K562 (cell line): ENCODE data around the gene RAB12. TPM values are rescaled to one million over a fixed set of nuclear protein-coding genes. Genes with fewer than 3 reads are reported as not detected.

Experiments used
- ATAC-seq: fragments of 200-7000 bp; cut with Tn5 transposase; 3 replicates; pipeline ENCODE4 v1.9.1; 2020; ENCODE audit warnings: moderate library complexity
- BruUV-seq: library from RNA; stranded (reverse); fragments of 400-500 nt; replicated peaks from 2 replicates; lab custom pipeline; 2021; lab: Mats Ljungman, UMichigan
- CTCF ChIA-PET: fragments of 300-600 bp; formaldehyde crosslinking; extraction: SDS; loops from one replicate; lab custom pipeline; 2021; ENCODE audit warnings: low intra/inter-chr PET ratio; lab: Yijun Ruan, JAX
- POLR2A ChIA-PET: fragments of 300-600, 350-650 bp; sonication (Branson Sonifier 250); formaldehyde crosslinking; extraction: SDS; loops from one replicate; lab custom pipeline; 2021; ENCODE audit warnings: antibody characterized with exemption, inconsistent platforms; lab: Yijun Ruan, JAX
- DNase-seq, 4 experiments: peaks; one replicate each; pipeline versions ENCODE4 v3.0.0 to v3.0.0-alpha.2; 2011 to 2018; ENCODE audit warnings: low spot score in 3 of 4, mixed read lengths in 3 of 4; ENCODE audit errors: extremely low read depth in 1 of 4
- FAIRE-seq: peaks from 2 replicates; lab custom pipeline; 2011; peaks lifted over from hg19 to GRCh38; lab: Jason Lieb, UNC
- H2AFZ ChIP-seq: 2 replicates; pipeline ENCODE4 v1.6.0; 2011; ENCODE audit warnings: low read depth, low read length, control low read depth, inconsistent platforms
- H3K27ac ChIP-seq: fragments of 200-600 bp; 3 replicates; pipeline ENCODE4 v1.8.0; 2011; ENCODE audit warnings: low read depth, mild to moderate bottlenecking, control low read depth, inconsistent platforms, low read length, moderate library complexity, mixed read lengths; ENCODE audit errors: extremely low read depth
- H3K27me3 ChIP-seq, 2 experiments: fragments of 300-600 bp in 1 of 2; 2 replicates in 1 of 2; 3 replicates in 1 of 2; pipeline versions ENCODE4 v1.6.0 to v1.8.0; 2011; ENCODE audit warnings: inconsistent platforms in 2 of 2, low read length in 2 of 2, mild to moderate bottlenecking in 1 of 2, mixed read lengths in 1 of 2, moderate library complexity in 1 of 2; ENCODE audit not compliant: control insufficient read depth in 2 of 2, insufficient read depth in 2 of 2
- H3K36me3 ChIP-seq: fragments of 300-600 bp; 3 replicates; pipeline ENCODE4 v1.8.0; 2011; ENCODE audit warnings: mild to moderate bottlenecking, low read length, inconsistent platforms; ENCODE audit not compliant: control insufficient read depth, insufficient read depth
- H3K4me1 ChIP-seq, 2 experiments: fragments of 200-600 bp in 1 of 2; replicated peaks in 1 of 2; 2 replicates in 1 of 2; 3 replicates in 1 of 2; pipeline versions ENCODE4 v1.5.1 to v1.8.0; 2011; ENCODE audit warnings: inconsistent platforms in 2 of 2, low read length in 2 of 2, mild to moderate bottlenecking in 1 of 2, mixed read lengths in 1 of 2, moderate library complexity in 1 of 2; ENCODE audit not compliant: control insufficient read depth in 2 of 2, insufficient read depth in 2 of 2
- H3K4me2 ChIP-seq: 2 replicates; pipeline ENCODE4 v1.6.1; 2011; ENCODE audit warnings: low read length, control low read depth, inconsistent platforms, mixed read lengths; ENCODE audit not compliant: insufficient read depth
- H3K4me3 ChIP-seq: fragments of 200-600 bp; sonication (generic), shearing (Covaris generic); 2 replicates; pipeline ENCODE4 v1.5.1; 2016; ENCODE audit warnings: control low read depth, inconsistent platforms
- H3K79me2 ChIP-seq: fragments of 200-600 bp; 3 replicates; pipeline ENCODE4 v1.8.0; 2011; ENCODE audit warnings: low read length, inconsistent platforms; ENCODE audit not compliant: control insufficient read depth, insufficient read depth
- H3K9ac ChIP-seq, 2 experiments: 2 replicates each; pipeline versions ENCODE4 v1.6.0 to v1.6.1; 2011; ENCODE audit warnings: low read depth in 2 of 2, low read length in 2 of 2, control low read depth in 1 of 2, inconsistent platforms in 1 of 2, mild to moderate bottlenecking in 1 of 2, mixed read lengths in 1 of 2; ENCODE audit not compliant: insufficient read depth in 1 of 2
- H3K9me1 ChIP-seq: one replicate; pipeline ENCODE4 v1.6.0; 2011; ENCODE audit warnings: inconsistent platforms, mild to moderate bottlenecking, low read length, moderate library complexity; ENCODE audit not compliant: control insufficient read depth, insufficient read depth
- H3K9me3 ChIP-seq: replicated peaks from 2 replicates; pipeline ENCODE4 v1.5.1; 2011; ENCODE audit warnings: low read depth, low read length, inconsistent platforms; ENCODE audit not compliant: control insufficient read depth, insufficient read depth
- H4K20me1 ChIP-seq: replicated peaks from 2 replicates; pipeline ENCODE4 v1.6.1; 2011; ENCODE audit warnings: low read length, inconsistent platforms, mixed read lengths; ENCODE audit not compliant: control insufficient read depth, insufficient read depth
- CBFA2T3 ChIP-seq: fragments of 450-650 bp; IDR thresholded peaks from 2 replicates; pipeline ENCODE4 v1.6.1; 2017
- MAFF ChIP-seq: IDR thresholded peaks from 2 replicates; pipeline ENCODE4 v1.6.1; 2012; ENCODE audit warnings: low read length, improper control_type of control experiment
- NCOR1 ChIP-seq: fragments of 450-650 bp; IDR thresholded peaks from 2 replicates; pipeline ENCODE4 v1.6.1; 2016; ENCODE audit warnings: mild to moderate bottlenecking, moderate library complexity
- NFYB ChIP-seq: IDR thresholded peaks from 2 replicates; pipeline ENCODE4 v1.6.1; 2011; ENCODE audit warnings: mild to moderate bottlenecking, moderate library complexity; ENCODE audit not compliant: insufficient read length; ENCODE audit errors: extremely low read depth
- POLR2H ChIP-seq: IDR thresholded peaks from 2 replicates; pipeline ENCODE4 v1.6.1; 2016; ENCODE audit warnings: missing genetic modification characterization, low read depth, mild to moderate bottlenecking, control low read depth, missing compliant biosample characterization, moderate library complexity
- SMAD1 ChIP-seq: fragments of 150-350 bp; IDR thresholded peaks from 2 replicates; pipeline ENCODE4 v1.6.1; 2014; ENCODE audit warnings: low read length, low read depth; ENCODE audit not compliant: partially characterized antibody
- SMARCA4 ChIP-seq: fragments of 450-650 bp; IDR thresholded peaks from 2 replicates; pipeline ENCODE4 v1.6.1; 2016
- SRSF7 ChIP-seq: fragments of 200-400 bp; formaldehyde crosslinking; optimal IDR thresholded peaks from 2 replicates; pipeline ENCODE3; 2017; ENCODE audit warnings: mild to moderate bottlenecking, low read depth, low read length
- ZNF175 ChIP-seq: fragments of 200-800 bp; sonication (Bioruptor generic); IDR thresholded peaks from 2 replicates; pipeline ENCODE4 v1.6.1; 2016; ENCODE audit warnings: low read depth, mild to moderate bottlenecking, missing genetic modification characterization, missing compliant biosample characterization
- WGBS: fragments of 100-300 bp; shearing (Covaris generic); methylation state at CpG from one replicate; pipeline ENCODE4 v1.1.6; 2016; ENCODE audit warnings: low coverage, mixed read lengths; ENCODE audit not compliant: insufficient coverage; ENCODE audit errors: missing lambda C conversion rate; 5-methylcytosine and 5-hydroxymethylcytosine counted together
- in situ Hi-C: fragments of 300-500 bp; cut with MboI; formaldehyde crosslinking; loops from 4 replicates; pipeline ENCODE4 v1.15.0; 2018; ENCODE audit warnings: inconsistent platforms, mixed read lengths
- intact Hi-C: fragments of 100-400 bp; cut with micrococcal nuclease; formaldehyde crosslinking; loops from 2 replicates; pipeline ENCODE4 v1.14.2; 2022
- polyA plus RNA-seq, 8 experiments: library from polyadenylated mRNA; depleted of rRNA in 4 of 8; stranded (reverse) in 5 of 8; unstranded in 3 of 8; fragments of >200 nt; fragmentation: Nextera tagmentation in 2 of 8; fragmentation: Illumina TruSeq in 1 of 8; extraction: Ambion mirVana in 2 of 8; extraction: Trizol in 1 of 8; gene quantifications; 2 replicates each; pipeline versions ENCODE4 v1.2.1 to v1.2.3, GENCODE V29; 2011 to 2014; ENCODE audit warnings: inconsistent platforms in 1 of 8, missing spikeins in 1 of 8
- total RNA-seq, 7 experiments: library from RNA; depleted of rRNA in 6 of 7; stranded (reverse); fragments of >200 nt in 6 of 7; fragmentation: Illumina TruSeq in 2 of 7; extraction: Trizol in 2 of 7; gene quantifications; 2 replicates each; pipeline versions ENCODE4 v1.2.1 to v1.2.3, GENCODE V29; 2011 to 2021; ENCODE audit warnings: low replicate concordance in 1 of 7
- TF ChIP-seq, protein P1 (sequence below): sonication (generic); formaldehyde crosslinking; IDR thresholded peaks from 2 replicates; pipeline ENCODE4 v1.8.1; 2022; ENCODE audit warnings: missing genetic modification reagents
- TF ChIP-seq, protein P2 (sequence below): sonication (generic); formaldehyde crosslinking; IDR thresholded peaks from 2 replicates; pipeline ENCODE4 v1.8.1; 2023; ENCODE audit warnings: mild to moderate bottlenecking, missing genetic modification reagents

Gene RAB12
- total and polyA plus RNA-seq, 9 of the 15 experiments (the other 6 are each of a cell fraction or from before 2014, with no cell fraction given), result 0.48 to 21.6 (median 18.8) TPM

DNA sequence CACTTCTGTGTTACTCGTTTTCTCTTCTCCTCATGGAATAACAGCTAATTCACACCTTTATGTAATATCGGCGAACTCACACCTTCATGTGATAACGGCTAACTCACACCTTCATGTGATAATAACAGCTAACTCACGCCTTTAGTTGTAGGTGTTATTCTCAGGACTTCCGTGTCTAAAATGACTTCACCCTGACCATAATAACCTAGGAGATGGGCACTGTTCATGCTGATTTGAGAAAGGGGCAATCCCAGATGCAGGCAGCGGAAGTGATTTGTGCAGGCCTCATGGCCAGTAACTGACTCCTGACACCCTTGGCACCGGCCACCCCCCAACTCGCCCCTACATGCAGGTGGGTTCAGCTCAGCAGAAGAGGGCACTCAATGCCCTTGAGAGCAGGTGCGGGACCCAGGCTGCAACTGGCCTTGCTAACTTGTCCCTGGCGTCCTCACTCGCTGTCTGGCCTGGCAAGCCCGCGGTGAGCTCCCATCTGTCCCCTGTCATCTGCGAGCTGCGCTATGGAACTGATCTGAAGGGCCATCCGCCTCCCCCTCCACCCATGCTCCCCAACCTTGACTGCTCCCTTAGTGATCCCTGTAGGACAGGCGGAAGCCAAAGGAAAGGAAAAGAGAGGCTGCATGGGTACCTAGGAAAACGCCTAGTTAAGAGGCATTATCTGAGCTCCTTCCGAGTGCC is 53.5 kb downstream of the RAB12 start:
- Histone ChIP-seq H3K9me3 (no peaks in the 10 kb centered on the region), H3K27ac (no peak overlapping the region), H4K20me1 (no peaks in the 10 kb centered on the region), H3K9me1 (no peaks in the 10 kb centered on the region), H3K4me2 (no peak overlapping the region), H3K79me2 (no peaks in the 10 kb centered on the region), H3K4me1 (peaks cover 16 to 19% of the 10 kb centered on the region in 2 experiments; a peak in 4 of 5 replicates), H2AFZ (no peak overlapping the region), H3K27me3 (peaks cover 0 to 14% of the 10 kb centered on the region in 2 experiments; a peak in 3 of 5 replicates), H3K36me3 (no peaks in the 10 kb centered on the region), H3K4me3 (no peak overlapping the region), H3K9ac (0 out of 4 replicates have a peak overlapping the region, but pooled peaks of 1 of the 2 experiments have one; percentile 5)
- ChIA-PET CTCF (no interaction called here), POLR2A (interaction anchor here (0.8 to 1.2 kb wide), 2 partner anchors 10 to 38 kb away, joined by 4 to 5 read pairs; no protein-coding TSS in a partner anchor)
- DNase-seq, result no peak
- no peak for TF ChIP-seq NFYB
- no peak for TF ChIP-seq POLR2H (tag)
- TF ChIP-seq, protein P1, sequence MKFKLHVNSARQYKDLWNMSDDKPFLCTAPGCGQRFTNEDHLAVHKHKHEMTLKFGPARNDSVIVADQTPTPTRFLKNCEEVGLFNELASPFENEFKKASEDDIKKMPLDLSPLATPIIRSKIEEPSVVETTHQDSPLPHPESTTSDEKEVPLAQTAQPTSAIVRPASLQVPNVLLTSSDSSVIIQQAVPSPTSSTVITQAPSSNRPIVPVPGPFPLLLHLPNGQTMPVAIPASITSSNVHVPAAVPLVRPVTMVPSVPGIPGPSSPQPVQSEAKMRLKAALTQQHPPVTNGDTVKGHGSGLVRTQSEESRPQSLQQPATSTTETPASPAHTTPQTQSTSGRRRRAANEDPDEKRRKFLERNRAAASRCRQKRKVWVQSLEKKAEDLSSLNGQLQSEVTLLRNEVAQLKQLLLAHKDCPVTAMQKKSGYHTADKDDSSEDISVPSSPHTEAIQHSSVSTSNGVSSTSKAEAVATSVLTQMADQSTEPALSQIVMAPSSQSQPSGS, result no peak
- TF ChIP-seq SMAD1, result no peak
- TF ChIP-seq MAFF, result no peak
- no peak for TF ChIP-seq ZNF175 (CRISPR knock-in tag)
- no peak for TF ChIP-seq SRSF7
- no peak for TF ChIP-seq SMARCA4
- no peak for TF ChIP-seq CBFA2T3
- TF ChIP-seq, protein P2, sequence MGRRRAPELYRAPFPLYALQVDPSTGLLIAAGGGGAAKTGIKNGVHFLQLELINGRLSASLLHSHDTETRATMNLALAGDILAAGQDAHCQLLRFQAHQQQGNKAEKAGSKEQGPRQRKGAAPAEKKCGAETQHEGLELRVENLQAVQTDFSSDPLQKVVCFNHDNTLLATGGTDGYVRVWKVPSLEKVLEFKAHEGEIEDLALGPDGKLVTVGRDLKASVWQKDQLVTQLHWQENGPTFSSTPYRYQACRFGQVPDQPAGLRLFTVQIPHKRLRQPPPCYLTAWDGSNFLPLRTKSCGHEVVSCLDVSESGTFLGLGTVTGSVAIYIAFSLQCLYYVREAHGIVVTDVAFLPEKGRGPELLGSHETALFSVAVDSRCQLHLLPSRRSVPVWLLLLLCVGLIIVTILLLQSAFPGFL, result no peak
- TF ChIP-seq NCOR1, result no peak
- intact Hi-C loops, result no loop called here
- no peak for ATAC-seq
- no TSS peak for BruUV-seq
- 48% methylated on average over 20 of the region's 20 CpGs for WGBS
- in situ Hi-C loops, result loop anchor here (25.0 kb wide), 1 partner anchor 850 kb away; no protein-coding TSS in a partner anchor
- no peak for FAIRE-seq
